HG03575 (cell line): ENCODE results near the gene GABARAPL2.
"Not testable (repeated sequence)": the region's sequence is repeated elsewhere in the genome, so short reads cannot be mapped to it uniquely, and the experiment has no call there.

Experiments
- ATAC-seq: cut with Tn5 transposase; IDR thresholded peaks from one replicate; pipeline ENCODE4 v1.9.1; 2021; ENCODE audit not compliant: unreplicated experiment, insufficient number of reproducible peaks, low FRiP score; ENCODE audit errors: extremely low read depth

The GABARAPL2 gene

GRCh38 chr16:75566040-75566757 lies at the start of gene GABARAPL2:
Gene GABARAPL2 (plus strand): TSS chr16:75566379. CDS start chr16:75566487, 108 bp downstream.
- ATAC-seq: peak; percentile 35

GRCh38 chr16:75519175-75519574 lies 47.0 kb upstream of the GABARAPL2 start:
- ATAC-seq: no peak

GRCh38 chr16:75526032-75526790 lies 40.0 kb upstream of the GABARAPL2 start:
- ATAC-seq: no peak

- no peak for ATAC-seq
Observed at GRCh38 chr16:75527825-75528299, 38.3 kb upstream of the GABARAPL2 start.

- ATAC-seq: no peak
Observed at GRCh38 chr16:75529056-75529905, 36.9 kb upstream of the GABARAPL2 start.

GRCh38 chr16:75529959-75530358 lies 36.2 kb upstream of the GABARAPL2 start:
- ATAC-seq: no peak

- no peak for ATAC-seq
Observed at GRCh38 chr16:75532142-75532765, 33.9 kb upstream of the GABARAPL2 start.

- no peak for ATAC-seq
Observed at GRCh38 chr16:75532791-75533190, 33.4 kb upstream of the GABARAPL2 start.

- ATAC-seq: no peak
Observed at GRCh38 chr16:75534560-75535205, 31.5 kb upstream of the GABARAPL2 start.

- ATAC-seq: no peak
Observed at GRCh38 chr16:75535211-75535843, 30.9 kb upstream of the GABARAPL2 start.

- no peak for ATAC-seq
Observed at GRCh38 chr16:75535901-75536300, 30.3 kb upstream of the GABARAPL2 start, which contains the start of gene CHST5. Gene CHST5 (minus strand): TSS chr16:75536108. CDS start chr16:75530384, 5,724 bp downstream.

GRCh38 chr16:75537776-75538175 lies 28.4 kb upstream of the GABARAPL2 start:
- ATAC-seq: no peak

GRCh38 chr16:75538882-75539565 lies 27.2 kb upstream of the GABARAPL2 start:
- not testable (repeated sequence) for ATAC-seq

- no peak for ATAC-seq
Observed at GRCh38 chr16:75541236-75541635, 24.9 kb upstream of the GABARAPL2 start.

GRCh38 chr16:75542462-75542861 lies 23.7 kb upstream of the GABARAPL2 start:
- not testable (repeated sequence) for ATAC-seq

- ATAC-seq: not testable (repeated sequence)
Observed at GRCh38 chr16:75545879-75546278, 20.3 kb upstream of the GABARAPL2 start.

- no peak for ATAC-seq
Observed at GRCh38 chr16:75546293-75546692, 19.9 kb upstream of the GABARAPL2 start.
